ENCODE results near the gene ANK3. TPM values are rescaled to one million over a fixed set of nuclear protein-coding genes. Genes with fewer than 3 reads are reported as not detected.

ANK3 gene
- total RNA-seq, 4 donors from 2014 or later, result 34.8 to 91.3 (median 56.7) TPM

DNA sequence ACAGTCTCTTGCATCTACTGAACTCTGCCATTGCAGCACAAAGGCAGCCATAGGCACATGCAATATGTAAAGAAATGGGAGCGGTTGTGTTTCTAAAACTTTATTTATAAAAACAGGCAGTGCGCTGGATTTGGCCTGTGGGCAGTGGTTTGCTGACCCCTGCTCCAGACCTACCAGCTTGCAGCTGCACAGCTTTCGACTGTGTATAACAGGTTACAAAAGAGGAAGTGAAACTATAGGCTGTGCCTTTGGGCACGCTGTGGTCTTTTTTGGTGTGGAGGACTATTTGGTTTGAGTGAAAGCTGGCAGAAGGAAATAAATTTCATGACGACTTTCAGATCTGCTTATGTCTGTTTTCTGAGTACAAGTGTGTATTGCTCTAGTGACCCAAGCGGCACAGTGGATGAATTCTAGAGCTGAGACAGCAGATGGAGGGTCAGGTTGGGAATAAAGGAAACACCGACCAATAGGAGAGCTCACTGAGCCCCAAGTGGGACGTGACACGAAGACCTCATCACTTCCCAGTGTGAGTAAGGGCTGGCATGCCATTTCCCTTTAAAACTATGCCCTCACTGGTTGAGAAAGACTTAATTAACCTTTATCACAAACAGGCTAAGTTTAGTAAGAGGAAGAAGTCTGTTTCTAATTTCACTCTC lies 152.7 kb downstream of the ANK3 start:
- intact Hi-C loops (cut with DNase I; ENCODE audit: low total_unique reads), result no loop called here
- Histone ChIP-seq H3K27ac (no peak overlapping the region), H3K27me3 (no peaks in the 10 kb centered on the region), H3K4me3 (no peak overlapping the region), H3K9me3 (no peaks in the 10 kb centered on the region), H3K36me3 (no peaks in the 10 kb centered on the region), H3K4me1 (no peaks in the 10 kb centered on the region)
- TF ChIP-seq, protein P1, sequence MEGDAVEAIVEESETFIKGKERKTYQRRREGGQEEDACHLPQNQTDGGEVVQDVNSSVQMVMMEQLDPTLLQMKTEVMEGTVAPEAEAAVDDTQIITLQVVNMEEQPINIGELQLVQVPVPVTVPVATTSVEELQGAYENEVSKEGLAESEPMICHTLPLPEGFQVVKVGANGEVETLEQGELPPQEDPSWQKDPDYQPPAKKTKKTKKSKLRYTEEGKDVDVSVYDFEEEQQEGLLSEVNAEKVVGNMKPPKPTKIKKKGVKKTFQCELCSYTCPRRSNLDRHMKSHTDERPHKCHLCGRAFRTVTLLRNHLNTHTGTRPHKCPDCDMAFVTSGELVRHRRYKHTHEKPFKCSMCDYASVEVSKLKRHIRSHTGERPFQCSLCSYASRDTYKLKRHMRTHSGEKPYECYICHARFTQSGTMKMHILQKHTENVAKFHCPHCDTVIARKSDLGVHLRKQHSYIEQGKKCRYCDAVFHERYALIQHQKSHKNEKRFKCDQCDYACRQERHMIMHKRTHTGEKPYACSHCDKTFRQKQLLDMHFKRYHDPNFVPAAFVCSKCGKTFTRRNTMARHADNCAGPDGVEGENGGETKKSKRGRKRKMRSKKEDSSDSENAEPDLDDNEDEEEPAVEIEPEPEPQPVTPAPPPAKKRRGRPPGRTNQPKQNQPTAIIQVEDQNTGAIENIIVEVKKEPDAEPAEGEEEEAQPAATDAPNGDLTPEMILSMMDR (IDR thresholded peaks at IDR 0.05), result no peak
- TF ChIP-seq POLR2A (IDR thresholded peaks at IDR 0.05), result no peak
- no peak for DNase-seq

DNA sequence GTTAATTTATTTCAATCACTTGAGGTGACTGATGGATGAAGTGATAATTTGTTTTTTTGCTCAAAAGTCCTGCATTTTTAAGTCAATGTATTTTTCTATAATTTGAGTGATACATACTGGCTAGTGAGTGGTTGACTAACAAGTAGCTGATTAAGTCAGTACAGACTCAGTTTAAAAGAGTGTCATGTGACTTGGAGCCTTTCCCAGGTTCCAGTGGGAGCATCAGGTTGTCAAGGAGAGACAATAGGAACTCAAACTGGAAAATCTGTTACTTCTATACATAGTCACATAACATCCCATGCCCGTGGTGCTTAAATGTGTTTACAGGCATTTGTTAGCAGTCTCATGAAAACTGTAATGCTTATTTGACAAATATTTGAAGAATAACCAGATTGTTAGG lies 154.7 kb downstream of the ANK3 start:
- Histone ChIP-seq H3K36me3 (no peaks in the 10 kb centered on the region), H3K27me3 (no peaks in the 10 kb centered on the region), H3K9me3 (no peaks in the 10 kb centered on the region), H3K27ac (no peak overlapping the region), H3K4me1 (no peaks in the 10 kb centered on the region), H3K4me3 (no peak overlapping the region)
- DNase-seq, result no peak
- TF ChIP-seq, protein P1 (IDR thresholded peaks at IDR 0.05), result no peak
- no peak for TF ChIP-seq POLR2A (IDR thresholded peaks at IDR 0.05)
- intact Hi-C loops (cut with DNase I; ENCODE audit: low total_unique reads), result no loop called here

GRCh38 chr10:60234551-60234950 lies 155.1 kb downstream of the ANK3 start:
- no peaks in the 10 kb centered on the region for H3K36me3 ChIP-seq
- no peaks in the 10 kb centered on the region for H3K4me1 ChIP-seq
- no peak overlapping the region for H3K27ac ChIP-seq
- DNase-seq, result no peak
- intact Hi-C loops (cut with DNase I; ENCODE audit: low total_unique reads), result no loop called here
- H3K27me3 ChIP-seq, result no peaks in the 10 kb centered on the region
- no peak for TF ChIP-seq POLR2A (IDR thresholded peaks at IDR 0.05)
- TF ChIP-seq, protein P1 (IDR thresholded peaks at IDR 0.05), result no peak
- no peaks in the 10 kb centered on the region for H3K9me3 ChIP-seq
- no peak overlapping the region for H3K4me3 ChIP-seq

DNA sequence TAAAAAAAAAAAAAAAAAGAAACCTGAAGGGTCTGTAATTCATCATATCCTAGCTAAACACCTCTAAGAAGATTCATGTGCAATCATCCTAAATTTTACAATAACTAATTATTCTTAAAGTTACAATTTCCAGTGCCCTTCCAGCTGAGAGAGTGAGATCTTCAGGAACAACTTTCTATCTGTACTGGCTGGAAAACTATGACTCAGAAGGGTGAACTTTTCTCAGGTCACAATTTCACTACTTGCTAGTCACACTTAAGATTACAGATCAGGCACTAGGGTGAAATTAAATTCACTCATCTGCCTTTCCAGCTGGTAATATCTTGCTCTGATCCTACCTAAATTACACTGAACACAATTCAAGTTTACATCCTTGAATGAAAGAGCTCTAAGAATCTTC lies 158.8 kb downstream of the ANK3 start:
- no peaks in the 10 kb centered on the region for H3K9me3 ChIP-seq
- intact Hi-C loops (cut with DNase I; ENCODE audit: low total_unique reads), result no loop called here
- no peak for TF ChIP-seq POLR2A (IDR thresholded peaks at IDR 0.05)
- TF ChIP-seq, protein P1 (IDR thresholded peaks at IDR 0.05), result no peak
- H3K27ac ChIP-seq, result no peak overlapping the region
- H3K27me3 ChIP-seq, result no peaks in the 10 kb centered on the region
- no peak overlapping the region for H3K4me3 ChIP-seq
- no peaks in the 10 kb centered on the region for H3K36me3 ChIP-seq
- no peak for DNase-seq
- H3K4me1 ChIP-seq, result no peaks in the 10 kb centered on the region

GRCh38 chr10:60224066-60224705 lies 165.5 kb downstream of the ANK3 start:
- H3K9me3 ChIP-seq, result no peaks in the 10 kb centered on the region
- intact Hi-C loops (cut with DNase I; ENCODE audit: low total_unique reads), result no loop called here
- no peaks in the 10 kb centered on the region for H3K36me3 ChIP-seq
- TF ChIP-seq POLR2A (IDR thresholded peaks at IDR 0.05), result no peak
- TF ChIP-seq, protein P1 (IDR thresholded peaks at IDR 0.05), result no peak
- no peak overlapping the region for H3K4me3 ChIP-seq
- no peak for DNase-seq
- no peaks in the 10 kb centered on the region for H3K4me1 ChIP-seq
- no peak overlapping the region for H3K27ac ChIP-seq
- no peaks in the 10 kb centered on the region for H3K27me3 ChIP-seq

Measured in uterus (tissue), 4 donors.